Aorta (tissue), 5 donors: ENCODE results near the gene TNFSF8. TPM values are rescaled to one million over a fixed set of nuclear protein-coding genes. Genes with fewer than 3 reads are reported as not detected.

Experiments
- ATAC-seq: fragments of 200-7000 bp; cut with Tn5 transposase; one replicate; pipeline ENCODE4 v1.9.1; 2022; ENCODE audit warnings: moderate library complexity; ENCODE audit not compliant: low FRiP score
- DNase-seq, 2 donors: peaks; one replicate each; pipeline ENCODE4 v3.0.0-alpha.2; 2020
- H3K27ac ChIP-seq, 2 donors: one replicate each; pipeline ENCODE4 v1.5.1; 2013; ENCODE audit warnings: low read length in 2 of 2, mild to moderate bottlenecking in 2 of 2, moderate library complexity in 2 of 2, control low read depth in 1 of 2, inconsistent platforms in 1 of 2, low read depth in 1 of 2
- H3K27me3 ChIP-seq, 2 donors: one replicate each; pipeline ENCODE4 v1.6.1; 2013; ENCODE audit warnings: control low read depth in 1 of 2, low read length in 1 of 2, mild to moderate bottlenecking in 1 of 2, moderate library complexity in 1 of 2; ENCODE audit not compliant: insufficient read depth in 2 of 2, control insufficient read depth in 1 of 2
- H3K36me3 ChIP-seq, 2 donors: one replicate each; pipeline ENCODE4 v1.6.1; 2013; ENCODE audit warnings: control low read depth in 1 of 2, low read length in 1 of 2, mild to moderate bottlenecking in 1 of 2; ENCODE audit not compliant: insufficient read depth in 2 of 2, control insufficient read depth in 1 of 2
- H3K4me1 ChIP-seq, 2 donors: one replicate each; pipeline ENCODE4 v1.6.1; 2013; ENCODE audit warnings: low read length in 2 of 2, control low read depth in 1 of 2, mild to moderate bottlenecking in 1 of 2, moderate library complexity in 1 of 2; ENCODE audit not compliant: insufficient read depth in 2 of 2, control insufficient read depth in 1 of 2
- H3K4me3 ChIP-seq, 2 donors: one replicate each; pipeline ENCODE4 v1.5.1; 2013; ENCODE audit warnings: low read length in 2 of 2, control low read depth in 1 of 2, mild to moderate bottlenecking in 1 of 2
- H3K9me3 ChIP-seq: one replicate; pipeline ENCODE4 v1.6.1; 2013; ENCODE audit warnings: mild to moderate bottlenecking, low read length; ENCODE audit not compliant: control insufficient read depth
- WGBS, 2 donors: extraction: QIAGEN DNeasy Blood & Tissue Kit; methylation state at CpG; one replicate each; pipeline ENCODE4 v1.1.7; 2013; 5-methylcytosine and 5-hydroxymethylcytosine counted together
- intact Hi-C, 2 donors: fragments of 100-400 bp; cut with DNase I; formaldehyde crosslinking; loops; one replicate each; pipeline versions ENCODE4 v1.14.2 to v1.15.0; 2022
- polyA plus RNA-seq, 2 donors: library from polyadenylated mRNA; stranded (reverse); fragments of 200-250 nt; gene quantifications; one replicate each; pipeline ENCODE4 v1.2.3, GENCODE V29; 2013
- total RNA-seq, 2 donors: library from RNA; stranded (reverse); fragmentation: NEBNext Ultra II Directional; extraction: Animal tissue kit (Norgen Biotek cat#: 25700); gene quantifications; one replicate each; pipeline ENCODE4 v1.2.1, GENCODE V29; 2021
- donor health status: healthy with polysubstance abuse.
- donor health status: Bipolar disorder and iron deficiency.
- donor health status: DM: no; HTN: no; CAD: no.
- donor health status: DM: no; HTN: no; CAD: no.
- donor health status: DM: yes; HTN: yes; CAD: no.

The TNFSF8 gene
- total and polyA plus RNA-seq, 4 donors, result 0.54 to 5.8 (median 3.0) TPM

DNA sequence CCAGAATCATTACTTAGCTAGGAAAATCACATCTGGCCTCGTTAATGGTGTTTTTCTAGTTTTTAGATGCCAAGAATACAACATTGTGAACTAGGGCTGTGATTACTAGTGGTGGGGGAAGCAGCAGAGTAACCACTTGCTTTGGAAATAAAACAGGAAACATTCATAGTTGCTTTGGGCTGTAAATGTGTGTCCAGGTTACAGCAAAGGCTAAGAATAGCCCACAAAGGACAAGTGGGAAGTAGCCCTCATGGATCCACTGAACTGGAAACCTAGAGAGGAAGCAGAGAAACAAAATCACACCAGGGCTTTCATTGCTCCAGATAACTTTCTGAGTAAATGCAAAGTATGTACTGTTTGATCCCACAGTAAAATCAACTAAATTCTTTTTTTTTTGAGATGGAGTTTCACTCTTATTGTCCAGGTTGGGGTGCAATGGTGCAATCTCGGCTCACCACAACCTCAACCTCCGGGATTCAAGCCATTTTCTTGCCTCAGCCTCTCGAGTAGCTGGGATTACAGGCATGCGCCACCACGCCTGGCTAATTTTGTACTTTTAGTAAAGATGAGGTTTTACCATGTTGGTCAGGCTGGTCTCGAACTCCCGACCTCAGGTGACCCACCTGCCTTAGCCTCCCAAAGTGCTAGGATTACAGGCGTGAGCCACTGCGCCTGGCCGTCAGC is 68.3 kb downstream of the TNFSF8 start:
- WGBS, 2 donors, result 88 to 94% methylated on average over 11 of the region's 11 CpGs
- ATAC-seq (no peak), DNase-seq (no peak)
- Histone ChIP-seq H3K4me3 (no peak overlapping the region), H3K4me1 (no peaks in the 10 kb centered on the region), H3K27me3 (no peaks in the 10 kb centered on the region), H3K36me3 (no peaks in the 10 kb centered on the region), H3K27ac (no peak overlapping the region), H3K9me3 (peaks cover 2% of the 10 kb centered on the region)
- intact Hi-C loops, result no loop called here

DNA sequence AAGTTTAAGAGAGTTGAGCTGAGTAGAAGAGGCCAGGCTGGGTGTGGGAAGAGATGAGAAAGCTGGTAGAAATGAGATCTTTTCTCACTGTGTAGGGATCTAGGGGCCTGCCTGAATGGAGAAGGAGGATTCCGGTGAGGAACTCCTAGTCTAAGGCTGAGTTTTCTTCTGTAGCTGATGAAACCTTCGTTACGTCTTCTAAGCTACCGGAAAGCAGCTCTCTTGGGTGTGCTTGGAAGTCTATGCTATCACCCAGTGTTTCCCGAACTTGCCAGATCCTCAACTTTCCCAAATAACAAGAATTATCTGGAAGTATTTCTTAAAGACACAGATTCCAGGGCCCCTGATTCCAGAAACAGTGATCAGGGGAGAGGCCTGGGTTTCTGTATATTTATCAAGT is 69.1 kb downstream of the TNFSF8 start:
- ATAC-seq (peak; percentile 46), DNase-seq (no peak)
- intact Hi-C loops, result no loop called here
- H3K4me3 ChIP-seq, result no peak overlapping the region
- H3K27ac ChIP-seq, result no peak overlapping the region
- WGBS, 2 donors, result 90 to 93% methylated on average over 5 of the region's 5 CpGs
- no peaks in the 10 kb centered on the region for H3K27me3 ChIP-seq
- no peaks in the 10 kb centered on the region for H3K4me1 ChIP-seq
- no peaks in the 10 kb centered on the region for H3K36me3 ChIP-seq
- peaks cover 2% of the 10 kb centered on the region for H3K9me3 ChIP-seq

DNA sequence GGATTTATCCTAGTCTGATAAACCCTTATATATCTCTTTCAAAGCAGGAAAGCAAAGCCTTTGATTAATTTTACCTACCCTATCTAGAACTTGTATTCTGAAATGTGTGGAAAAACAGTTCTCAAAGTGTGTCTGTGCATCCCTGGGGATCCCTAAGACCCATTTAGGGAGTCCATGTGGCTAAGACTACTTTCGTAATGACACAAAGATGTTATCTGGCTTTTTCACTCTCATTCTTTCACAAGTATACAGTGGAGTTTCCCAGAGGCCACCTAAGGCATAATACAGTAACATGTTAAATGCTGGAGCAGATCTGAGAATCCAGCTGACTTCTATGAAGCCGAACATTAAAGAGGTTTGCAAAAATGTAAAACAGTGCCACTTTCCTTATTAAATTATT is 70.2 kb downstream of the TNFSF8 start:
- intact Hi-C loops, result no loop called here
- ATAC-seq (no peak), DNase-seq (no peak)
- no peaks in the 10 kb centered on the region for H3K27me3 ChIP-seq
- no peaks in the 10 kb centered on the region for H3K36me3 ChIP-seq
- no peak overlapping the region for H3K27ac ChIP-seq
- H3K4me1 ChIP-seq, result no peaks in the 10 kb centered on the region
- H3K4me3 ChIP-seq, result no peak overlapping the region
- WGBS, 2 donors, result 62 to 72% methylated on average over 2 of the region's 2 CpGs
- H3K9me3 ChIP-seq, result peaks cover 2% of the 10 kb centered on the region

GRCh38 chr9:114856942-114857315 is 73.5 kb downstream of the TNFSF8 start:
- WGBS, 2 donors, result 81 to 90% methylated on average over 2 of the region's 2 CpGs
- no peaks in the 10 kb centered on the region for H3K27me3 ChIP-seq
- intact Hi-C loops, result no loop called here
- DNase-seq (no peak), ATAC-seq (no peak)
- H3K9me3 ChIP-seq, result peaks cover 2% of the 10 kb centered on the region
- H3K4me1 ChIP-seq, result no peaks in the 10 kb centered on the region
- H3K36me3 ChIP-seq, result no peaks in the 10 kb centered on the region
- H3K27ac ChIP-seq, result no peak overlapping the region
- H3K4me3 ChIP-seq, result no peak overlapping the region

- ATAC-seq (peak; percentile 61), DNase-seq (no peak)
- no peak overlapping the region for H3K27ac ChIP-seq
- 69 to 78% methylated on average over 4 of the region's 4 CpGs for WGBS, 2 donors
- intact Hi-C loops, result no loop called here
- no peak overlapping the region for H3K4me3 ChIP-seq
- no peaks in the 10 kb centered on the region for H3K36me3 ChIP-seq
- no peaks in the 10 kb centered on the region for H3K4me1 ChIP-seq
- H3K27me3 ChIP-seq, result no peaks in the 10 kb centered on the region
- H3K9me3 ChIP-seq, result peaks cover 2% of the 10 kb centered on the region
These were observed 74.0 kb downstream of the TNFSF8 start for GRCh38 chr9:114856215-114856941.

GRCh38 chr9:114855488-114855887 is 74.9 kb downstream of the TNFSF8 start:
- no peak overlapping the region for H3K27ac ChIP-seq
- peaks cover 2% of the 10 kb centered on the region for H3K9me3 ChIP-seq
- no peak for DNase-seq
- no peak for ATAC-seq
- H3K27me3 ChIP-seq, result no peaks in the 10 kb centered on the region
- H3K36me3 ChIP-seq, result no peaks in the 10 kb centered on the region
- no peak overlapping the region for H3K4me3 ChIP-seq
- intact Hi-C loops, result no loop called here
- 21 to 25% methylated on average over 2 of the region's 2 CpGs for WGBS, 2 donors
- H3K4me1 ChIP-seq, result no peaks in the 10 kb centered on the region

GRCh38 chr9:114854736-114855355 is 75.5 kb downstream of the TNFSF8 start:
- 90 to 95% methylated on average over 7 of the region's 7 CpGs for WGBS, 2 donors
- no peak for ATAC-seq
- Histone ChIP-seq H3K27ac (no peak overlapping the region), H3K36me3 (no peaks in the 10 kb centered on the region), H3K4me3 (no peak overlapping the region), H3K27me3 (no peaks in the 10 kb centered on the region), H3K4me1 (no peaks in the 10 kb centered on the region), H3K9me3 (peaks cover 2% of the 10 kb centered on the region)
- no peak for DNase-seq
- intact Hi-C loops, result no loop called here

- WGBS, 2 donors, result 86 to 88% methylated on average over 3 of the region's 3 CpGs
- H3K36me3 ChIP-seq, result no peaks in the 10 kb centered on the region
- no peak for ATAC-seq
- no peaks in the 10 kb centered on the region for H3K4me1 ChIP-seq
- H3K27ac ChIP-seq, result no peak overlapping the region
- DNase-seq, result no peak
- H3K4me3 ChIP-seq, result no peak overlapping the region
- intact Hi-C loops, result no loop called here
- no peaks in the 10 kb centered on the region for H3K9me3 ChIP-seq
- H3K27me3 ChIP-seq, result no peaks in the 10 kb centered on the region
These were observed 77.1 kb downstream of the TNFSF8 start for GRCh38 chr9:114853071-114853855.
